GM21526 (cell line): ENCODE results near the gene NMS.

Experiments used
- ATAC-seq: cut with Tn5 transposase; IDR thresholded peaks from one replicate; pipeline ENCODE4 v1.9.1; 2021; ENCODE audit warnings: moderate library complexity; ENCODE audit not compliant: unreplicated experiment, low FRiP score

Gene NMS

GRCh38 chr2:100483895-100484294 is 13.6 kb downstream of the NMS start:
- ATAC-seq: no peak

- no peak for ATAC-seq
Observed at GRCh38 chr2:100484390-100484789, 14.1 kb downstream of the NMS start.

- ATAC-seq: no peak
Observed at GRCh38 chr2:100485396-100485795, 15.1 kb downstream of the NMS start.

GRCh38 chr2:100494712-100495111 is 24.4 kb downstream of the NMS start:
- ATAC-seq: no peak

GRCh38 chr2:100502782-100503181 is 32.5 kb downstream of the NMS start:
- no peak for ATAC-seq

GRCh38 chr2:100504542-100504941 is 34.3 kb downstream of the NMS start:
- ATAC-seq: no peak

- no peak for ATAC-seq
Observed at GRCh38 chr2:100509066-100509465, 38.8 kb downstream of the NMS start.

- ATAC-seq: no peak
Observed at GRCh38 chr2:100513650-100514049, 43.4 kb downstream of the NMS start.

- ATAC-seq: no peak
Observed at GRCh38 chr2:100517556-100517955, 47.3 kb downstream of the NMS start.

- no peak for ATAC-seq
Observed at GRCh38 chr2:100518801-100519200, 48.5 kb downstream of the NMS start.

- no peak for ATAC-seq
Observed at GRCh38 chr2:100520224-100520623, 49.9 kb downstream of the NMS start.

- no peak for ATAC-seq
Observed at GRCh38 chr2:100522430-100522829, 52.1 kb downstream of the NMS start.

GRCh38 chr2:100524331-100524730 is 54.0 kb downstream of the NMS start:
- ATAC-seq: no peak

GRCh38 chr2:100526868-100527267 is 56.6 kb downstream of the NMS start:
- no peak for ATAC-seq

GRCh38 chr2:100527440-100528015 is 57.2 kb downstream of the NMS start:
- no peak for ATAC-seq

GRCh38 chr2:100529176-100529575 is 58.9 kb downstream of the NMS start:
- no peak for ATAC-seq

GRCh38 chr2:100529900-100530299 is 59.6 kb downstream of the NMS start:
- no peak for ATAC-seq
